ENCODE results near the gene R3HCC1L.

Gene R3HCC1L

GRCh38 chr10:98272245-98272644, 137.8 kb downstream of the R3HCC1L start:
- no peak for TF ChIP-seq CTCF (IDR thresholded peaks at IDR 0.05)
- H3K36me3 ChIP-seq: no peaks in the 10 kb centered on the region
- H3K27ac ChIP-seq: no peak overlapping the region
- H3K27me3 ChIP-seq: peaks cover 59% of the 10 kb centered on the region
- no peak overlapping the region for H3K4me3 ChIP-seq (ENCODE audit: low read depth in 1 of 2, low read length in 1 of 2)
- H3K4me1 ChIP-seq (ENCODE audit: control insufficient read depth in 1 of 2, insufficient read depth in 1 of 2, low read depth in 1 of 2, low read length in 1 of 2): peaks cover 4 to 9% of the 10 kb centered on the region in 2 experiments
- H3K9me3 ChIP-seq: no peaks in the 10 kb centered on the region

GRCh38 chr10:98272656-98273055, 138.2 kb downstream of the R3HCC1L start:
- no peaks in the 10 kb centered on the region for H3K36me3 ChIP-seq
- H3K9me3 ChIP-seq: no peaks in the 10 kb centered on the region
- peaks cover 59% of the 10 kb centered on the region for H3K27me3 ChIP-seq
- H3K27ac ChIP-seq: no peak overlapping the region
- H3K4me3 ChIP-seq (ENCODE audit: low read depth in 1 of 2, low read length in 1 of 2): no peak overlapping the region
- peaks cover 3 to 5% of the 10 kb centered on the region in 2 experiments for H3K4me1 ChIP-seq (ENCODE audit: control insufficient read depth in 1 of 2, insufficient read depth in 1 of 2, low read depth in 1 of 2, low read length in 1 of 2)
- TF ChIP-seq CTCF (IDR thresholded peaks at IDR 0.05): no peak

- Histone ChIP-seq H3K4me3 (ENCODE audit: low read depth in 1 of 2, low read length in 1 of 2) (no peak overlapping the region), H3K36me3 (no peaks in the 10 kb centered on the region), H3K27me3 (peaks cover 59% of the 10 kb centered on the region), H3K27ac (no peak overlapping the region), H3K4me1 (ENCODE audit: control insufficient read depth in 1 of 2, insufficient read depth in 1 of 2, low read depth in 1 of 2, low read length in 1 of 2) (peaks cover 0 to 3% of the 10 kb centered on the region in 2 experiments), H3K9me3 (no peaks in the 10 kb centered on the region)
- TF ChIP-seq CTCF (IDR thresholded peaks at IDR 0.05): no peak
Observed at GRCh38 chr10:98273057-98273850, 138.8 kb downstream of the R3HCC1L start.

- peaks cover 52% of the 10 kb centered on the region for H3K27me3 ChIP-seq
- no peak for TF ChIP-seq CTCF (IDR thresholded peaks at IDR 0.05)
- no peaks in the 10 kb centered on the region for H3K4me1 ChIP-seq (ENCODE audit: control insufficient read depth in 1 of 2, insufficient read depth in 1 of 2, low read depth in 1 of 2, low read length in 1 of 2)
- H3K4me3 ChIP-seq (ENCODE audit: low read depth in 1 of 2, low read length in 1 of 2): no peak overlapping the region
- no peaks in the 10 kb centered on the region for H3K36me3 ChIP-seq
- H3K27ac ChIP-seq: no peak overlapping the region
- H3K9me3 ChIP-seq: no peaks in the 10 kb centered on the region
Observed at GRCh38 chr10:98274562-98274961, 140.1 kb downstream of the R3HCC1L start.

GRCh38 chr10:98276311-98276710, 141.9 kb downstream of the R3HCC1L start:
- TF ChIP-seq CTCF (IDR thresholded peaks at IDR 0.05): no peak
- Histone ChIP-seq H3K9me3 (no peaks in the 10 kb centered on the region), H3K27me3 (peaks cover 43% of the 10 kb centered on the region), H3K27ac (no peak overlapping the region), H3K4me3 (ENCODE audit: low read depth in 1 of 2, low read length in 1 of 2) (no peak overlapping the region), H3K36me3 (no peaks in the 10 kb centered on the region), H3K4me1 (ENCODE audit: control insufficient read depth in 1 of 2, insufficient read depth in 1 of 2, low read depth in 1 of 2, low read length in 1 of 2) (no peaks in the 10 kb centered on the region)
